NT2/D1 (cell line): ENCODE measurements around the gene SPRR4.

Source experiments
- DNase-seq: peaks from one replicate; pipeline ENCODE4 v3.0.0-alpha.2; 2011; ENCODE audit warnings: low read depth, low spot score
- H3K27me3 ChIP-seq: 2 replicates; pipeline ENCODE4 v1.6.0; 2011; ENCODE audit warnings: mild to moderate bottlenecking; ENCODE audit not compliant: insufficient read length, insufficient read depth
- H3K36me3 ChIP-seq: 2 replicates; pipeline ENCODE4 v1.6.1; 2011; ENCODE audit warnings: mild to moderate bottlenecking, low read length, mixed read lengths; ENCODE audit not compliant: insufficient read depth, insufficient read length
- H3K4me1 ChIP-seq: 2 replicates; pipeline ENCODE4 v1.5.1; 2011; ENCODE audit not compliant: insufficient read depth, insufficient read length
- H3K4me3 ChIP-seq: 2 replicates; pipeline ENCODE4 v1.5.1; 2011; ENCODE audit warnings: low read depth; ENCODE audit not compliant: insufficient read length
- H3K9ac ChIP-seq: 2 replicates; pipeline ENCODE4 v1.6.0; 2011; ENCODE audit warnings: low read depth; ENCODE audit not compliant: insufficient read length
- H3K9me3 ChIP-seq: 2 replicates; pipeline ENCODE4 v1.5.1; 2011; ENCODE audit warnings: mild to moderate bottlenecking, low read length; ENCODE audit not compliant: insufficient read depth
- SUZ12 ChIP-seq: IDR thresholded peaks from 2 replicates; pipeline ENCODE4 v1.6.1; 2011; ENCODE audit not compliant: insufficient read length, insufficient read depth; ENCODE audit errors: extremely low read depth
- YY1 ChIP-seq: IDR thresholded peaks from 2 replicates; pipeline ENCODE4 v1.6.1; 2011; ENCODE audit not compliant: insufficient read length, insufficient read depth
- ZNF274 ChIP-seq: IDR thresholded peaks from 2 replicates; pipeline ENCODE4 v1.6.1; 2011; ENCODE audit warnings: mild to moderate bottlenecking, low read depth, low read length

The SPRR4 gene, protein sequence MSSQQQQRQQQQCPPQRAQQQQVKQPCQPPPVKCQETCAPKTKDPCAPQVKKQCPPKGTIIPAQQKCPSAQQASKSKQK

DNA sequence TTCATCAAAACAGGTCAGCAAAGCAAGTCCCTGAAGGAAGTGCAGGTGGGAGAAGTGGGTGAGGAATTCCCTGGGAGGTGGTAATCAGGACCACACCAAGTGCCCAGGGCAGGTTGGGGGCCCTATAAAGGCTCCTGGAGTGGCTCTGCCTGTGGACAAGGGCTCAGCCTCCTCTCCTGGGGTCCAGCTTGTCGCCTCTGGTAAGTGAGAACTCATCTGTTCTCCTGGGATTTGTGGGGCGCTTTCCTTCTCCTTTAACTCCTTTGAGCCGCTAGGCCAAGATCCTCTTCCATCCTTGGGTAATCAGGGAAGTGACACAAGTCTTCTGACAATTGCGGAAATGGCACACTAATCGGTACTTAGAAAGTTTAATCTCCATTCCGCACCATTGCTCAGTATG, at the start of gene SPRR4:
SPRR4 (plus strand) TSS at position 154 of the 400 bp plus-strand sequence. CDS start 1,243 bp downstream, outside the sequence.
- TF ChIP-seq SUZ12 (no peak), ZNF274 (no peak), YY1 (no peak)
- H3K9me3 ChIP-seq: no peaks in the 10 kb centered on the region
- DNase-seq: no peak
- H3K4me3 ChIP-seq: no peak within 1 kb of the TSS
- no peaks in the 10 kb centered on the region for H3K4me1 ChIP-seq
- H3K36me3 ChIP-seq: no peaks in the 10 kb centered on the region
- no peak within 1 kb of the TSS for H3K9ac ChIP-seq
- no peaks in the 10 kb centered on the region for H3K27me3 ChIP-seq

GRCh38 chr1:152924191-152924590, 46.3 kb upstream of the SPRR4 start:
- Histone ChIP-seq H3K27me3 (no peaks in the 10 kb centered on the region), H3K4me1 (no peaks in the 10 kb centered on the region), H3K9ac (no peak overlapping the region), H3K9me3 (peaks cover 22% of the 10 kb centered on the region), H3K36me3 (no peaks in the 10 kb centered on the region), H3K4me3 (no peak overlapping the region)
- no peak for TF ChIP-seq YY1
- no peak for TF ChIP-seq ZNF274
- no peak for TF ChIP-seq SUZ12
- DNase-seq: no peak

GRCh38 chr1:152926091-152926490, 44.4 kb upstream of the SPRR4 start:
- H3K4me3 ChIP-seq: no peak overlapping the region
- H3K9ac ChIP-seq: no peak overlapping the region
- peak; percentile 11 for DNase-seq
- H3K9me3 ChIP-seq: peaks cover 22% of the 10 kb centered on the region
- TF ChIP-seq SUZ12: no peak
- TF ChIP-seq YY1: no peak
- TF ChIP-seq ZNF274: no peak
- H3K36me3 ChIP-seq: no peaks in the 10 kb centered on the region
- H3K27me3 ChIP-seq: no peaks in the 10 kb centered on the region
- no peaks in the 10 kb centered on the region for H3K4me1 ChIP-seq

GRCh38 chr1:152928671-152929070, 41.8 kb upstream of the SPRR4 start:
- TF ChIP-seq YY1: no peak
- no peak for TF ChIP-seq SUZ12
- no peak for TF ChIP-seq ZNF274
- no peak overlapping the region for H3K4me3 ChIP-seq
- H3K9me3 ChIP-seq: peaks cover 22% of the 10 kb centered on the region
- DNase-seq: no peak
- H3K9ac ChIP-seq: no peak overlapping the region
- no peaks in the 10 kb centered on the region for H3K27me3 ChIP-seq
- H3K4me1 ChIP-seq: no peaks in the 10 kb centered on the region
- H3K36me3 ChIP-seq: no peaks in the 10 kb centered on the region

DNA sequence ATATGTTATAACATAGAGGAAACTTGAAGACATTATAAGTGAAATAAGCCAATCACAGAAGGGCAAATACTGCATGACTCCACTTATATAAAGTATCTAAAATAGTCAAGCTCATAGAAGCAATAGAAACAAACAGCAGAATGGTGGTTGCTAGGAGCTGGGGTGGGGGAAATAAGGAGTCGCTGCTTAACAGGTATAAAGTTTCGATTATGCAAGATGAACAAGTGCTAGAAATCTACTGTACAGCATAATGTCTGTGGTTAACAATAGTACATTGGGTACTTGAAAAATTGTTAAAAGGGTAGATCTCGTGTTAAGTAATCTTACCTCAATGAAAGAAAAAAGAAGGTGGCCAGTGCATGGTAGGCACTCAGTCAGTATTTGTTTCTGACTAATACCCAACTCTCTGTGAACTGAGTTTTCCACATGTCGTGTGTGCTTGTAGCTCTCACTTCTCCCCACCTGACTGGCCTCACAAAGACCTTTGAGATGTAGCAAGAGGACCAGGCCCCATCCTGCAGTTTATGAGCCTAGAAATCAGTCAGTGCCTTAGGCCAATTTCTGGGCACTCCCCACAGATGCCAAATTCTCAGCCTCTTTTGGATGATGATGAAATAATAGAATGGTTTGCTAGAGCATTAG, 38.2 kb upstream of the SPRR4 start:
- Histone ChIP-seq H3K9me3 (peaks cover 2% of the 10 kb centered on the region), H3K36me3 (no peaks in the 10 kb centered on the region), H3K27me3 (no peaks in the 10 kb centered on the region), H3K4me3 (no peak overlapping the region), H3K4me1 (no peaks in the 10 kb centered on the region), H3K9ac (no peak overlapping the region)
- TF ChIP-seq ZNF274 (no peak), YY1 (no peak), SUZ12 (no peak)
- no peak for DNase-seq

DNA sequence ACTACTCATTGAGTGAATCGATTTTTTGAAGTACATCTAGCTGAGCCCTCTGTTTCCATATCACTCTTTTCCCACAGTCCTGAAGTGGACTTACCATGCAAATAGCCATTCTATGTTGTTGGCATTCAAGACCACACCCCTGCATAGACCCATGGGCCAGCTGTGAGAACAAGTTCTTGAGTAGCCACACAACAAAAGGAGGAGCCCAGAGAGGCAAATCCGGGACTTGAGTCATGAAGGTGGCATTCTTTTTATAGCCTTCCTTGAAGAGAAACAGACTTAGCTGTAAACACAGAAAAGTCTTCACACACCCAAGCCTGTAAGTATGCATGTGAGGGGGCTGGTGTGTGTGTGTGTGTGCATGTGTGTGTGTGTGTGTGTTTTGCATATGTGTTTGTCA, 37.3 kb upstream of the SPRR4 start:
- H3K36me3 ChIP-seq: no peaks in the 10 kb centered on the region
- H3K27me3 ChIP-seq: no peaks in the 10 kb centered on the region
- no peaks in the 10 kb centered on the region for H3K4me1 ChIP-seq
- TF ChIP-seq ZNF274 (no peak), YY1 (no peak), SUZ12 (no peak)
- no peak overlapping the region for H3K4me3 ChIP-seq
- no peak for DNase-seq
- no peak overlapping the region for H3K9ac ChIP-seq
- no peaks in the 10 kb centered on the region for H3K9me3 ChIP-seq

- no peaks in the 10 kb centered on the region for H3K4me1 ChIP-seq
- no peak overlapping the region for H3K9ac ChIP-seq
- TF ChIP-seq SUZ12 (no peak), YY1 (no peak), ZNF274 (no peak)
- H3K9me3 ChIP-seq: no peaks in the 10 kb centered on the region
- no peaks in the 10 kb centered on the region for H3K36me3 ChIP-seq
- H3K27me3 ChIP-seq: peaks cover 2% of the 10 kb centered on the region
- H3K4me3 ChIP-seq: no peak overlapping the region
- DNase-seq: no peak
These were observed 29.8 kb upstream of the SPRR4 start for GRCh38 chr1:152940614-152941013.
